Measurements from ENCODE around the gene TCF21. TPM values are rescaled to one million over a fixed set of nuclear protein-coding genes. Genes with fewer than 3 reads are reported as not detected.

The TCF21 gene
- total and polyA plus RNA-seq, 2 of the 13 experiments (the other 11 are each of a cell fraction or from before 2014, with no cell fraction given) = not detected

DNA sequence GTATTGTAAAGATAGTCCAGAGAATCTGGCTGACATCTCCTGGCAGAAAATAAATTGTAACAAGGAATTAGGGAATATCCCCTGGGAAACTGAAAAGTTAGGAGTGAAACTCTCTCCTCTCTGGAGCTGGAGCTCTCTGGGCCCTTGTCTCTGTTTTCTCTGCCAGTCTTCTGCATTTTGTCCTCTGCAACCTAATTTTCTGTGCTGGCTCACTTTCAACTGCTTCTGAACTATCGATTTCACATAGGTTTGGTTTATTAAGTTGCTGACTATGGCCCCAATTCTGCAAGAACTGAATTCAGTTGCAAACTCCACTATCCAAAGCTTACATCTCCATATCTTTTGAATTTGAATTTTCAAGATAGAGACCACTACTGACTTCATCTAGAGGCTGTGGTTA, 9.3 kb downstream of the TCF21 start:
- H3K27me3 ChIP-seq (ENCODE audit: control insufficient read depth in 1 of 2, insufficient read depth in 2 of 2, low read length in 2 of 2) = peaks cover 3 to 46% of the 10 kb centered on the region in 2 experiments
- H3K4me2 ChIP-seq (ENCODE audit: low read depth, low read length) = no peak overlapping the region
- WGBS (ENCODE audit: low lambda C conversion rate) = 0% methylated on average over 1 of the region's 1 CpG
- no TSS peak for BruUV-seq (replicated peaks)
- in situ Hi-C loops (cut with HindIII; ENCODE audit: extremely low pct_ligation_motif_present, low pct_unique_long_range_greater_than_20kb) = no loop called here
- H3K27ac ChIP-seq (ENCODE audit: extremely low read length, insufficient read depth, low read length) = no peak overlapping the region
- ChIA-PET CTCF (ENCODE audit: low intra/inter-chr PET ratio, low total read pairs) (no interaction called here), POLR2A (no interaction called here)
- H3K79me2 ChIP-seq (ENCODE audit: insufficient read depth, low read length) = no peaks in the 10 kb centered on the region
- FAIRE-seq (no peak), DNase-seq (ENCODE audit: low spot score) (no peak), ATAC-seq (no peak)
- no peaks in the 10 kb centered on the region for H3K36me3 ChIP-seq (replicated peaks in 1 of 2; ENCODE audit: control insufficient read depth in 1 of 2, insufficient read depth in 2 of 2, low read length in 2 of 2)
- peaks cover 11% of the 10 kb centered on the region for H3K4me1 ChIP-seq (ENCODE audit: insufficient read depth, low read length)
- H3K9me3 ChIP-seq (ENCODE audit: low read length) = no peaks in the 10 kb centered on the region
- no peaks in the 10 kb centered on the region for H4K20me1 ChIP-seq (ENCODE audit: insufficient read depth, low read length)
- no peak overlapping the region for H3K9ac ChIP-seq (ENCODE audit: insufficient read depth, low read depth, low read length)
- TF ChIP-seq ZNF7 (CRISPR knock-in tag; IDR thresholded peaks at IDR 0.05) (no peak), ZNF263 (CRISPR knock-in tag; IDR thresholded peaks at IDR 0.05) (no peak), ZNF577 (CRISPR knock-in tag; IDR thresholded peaks at IDR 0.05; ENCODE audit: borderline replicate concordance, low read depth) (no peak), ZNF761 (CRISPR knock-in tag; conservative IDR thresholded peaks at IDR 0.05) (no peak), SP1 (IDR thresholded peaks at IDR 0.05) (no peak), SP1 (CRISPR knock-in tag; IDR thresholded peaks at IDR 0.05) (no peak), ZSCAN21 (CRISPR knock-in tag; IDR thresholded peaks at IDR 0.05; ENCODE audit: borderline replicate concordance) (no peak)
- TF ChIP-seq, protein P1, sequence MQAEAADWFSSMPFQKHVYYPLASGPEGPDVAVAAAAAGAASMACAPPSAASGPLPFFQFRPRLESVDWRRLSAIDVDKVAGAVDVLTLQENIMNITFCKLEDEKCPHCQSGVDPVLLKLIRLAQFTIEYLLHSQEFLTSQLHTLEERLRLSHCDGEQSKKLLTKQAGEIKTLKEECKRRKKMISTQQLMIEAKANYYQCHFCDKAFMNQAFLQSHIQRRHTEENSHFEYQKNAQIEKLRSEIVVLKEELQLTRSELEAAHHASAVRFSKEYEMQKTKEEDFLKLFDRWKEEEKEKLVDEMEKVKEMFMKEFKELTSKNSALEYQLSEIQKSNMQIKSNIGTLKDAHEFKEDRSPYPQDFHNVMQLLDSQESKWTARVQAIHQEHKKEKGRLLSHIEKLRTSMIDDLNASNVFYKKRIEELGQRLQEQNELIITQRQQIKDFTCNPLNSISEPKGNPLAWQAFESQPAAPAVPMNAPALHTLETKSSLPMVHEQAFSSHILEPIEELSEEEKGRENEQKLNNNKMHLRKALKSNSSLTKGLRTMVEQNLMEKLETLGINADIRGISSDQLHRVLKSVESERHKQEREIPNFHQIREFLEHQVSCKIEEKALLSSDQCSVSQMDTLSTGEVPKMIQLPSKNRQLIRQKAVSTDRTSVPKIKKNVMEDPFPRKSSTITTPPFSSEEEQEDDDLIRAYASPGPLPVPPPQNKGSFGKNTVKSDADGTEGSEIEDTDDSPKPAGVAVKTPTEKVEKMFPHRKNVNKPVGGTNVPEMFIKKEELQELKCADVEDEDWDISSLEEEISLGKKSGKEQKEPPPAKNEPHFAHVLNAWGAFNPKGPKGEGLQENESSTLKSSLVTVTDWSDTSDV (CRISPR knock-in tag; IDR thresholded peaks at IDR 0.05) = no peak
- TF ChIP-seq, protein P2, sequence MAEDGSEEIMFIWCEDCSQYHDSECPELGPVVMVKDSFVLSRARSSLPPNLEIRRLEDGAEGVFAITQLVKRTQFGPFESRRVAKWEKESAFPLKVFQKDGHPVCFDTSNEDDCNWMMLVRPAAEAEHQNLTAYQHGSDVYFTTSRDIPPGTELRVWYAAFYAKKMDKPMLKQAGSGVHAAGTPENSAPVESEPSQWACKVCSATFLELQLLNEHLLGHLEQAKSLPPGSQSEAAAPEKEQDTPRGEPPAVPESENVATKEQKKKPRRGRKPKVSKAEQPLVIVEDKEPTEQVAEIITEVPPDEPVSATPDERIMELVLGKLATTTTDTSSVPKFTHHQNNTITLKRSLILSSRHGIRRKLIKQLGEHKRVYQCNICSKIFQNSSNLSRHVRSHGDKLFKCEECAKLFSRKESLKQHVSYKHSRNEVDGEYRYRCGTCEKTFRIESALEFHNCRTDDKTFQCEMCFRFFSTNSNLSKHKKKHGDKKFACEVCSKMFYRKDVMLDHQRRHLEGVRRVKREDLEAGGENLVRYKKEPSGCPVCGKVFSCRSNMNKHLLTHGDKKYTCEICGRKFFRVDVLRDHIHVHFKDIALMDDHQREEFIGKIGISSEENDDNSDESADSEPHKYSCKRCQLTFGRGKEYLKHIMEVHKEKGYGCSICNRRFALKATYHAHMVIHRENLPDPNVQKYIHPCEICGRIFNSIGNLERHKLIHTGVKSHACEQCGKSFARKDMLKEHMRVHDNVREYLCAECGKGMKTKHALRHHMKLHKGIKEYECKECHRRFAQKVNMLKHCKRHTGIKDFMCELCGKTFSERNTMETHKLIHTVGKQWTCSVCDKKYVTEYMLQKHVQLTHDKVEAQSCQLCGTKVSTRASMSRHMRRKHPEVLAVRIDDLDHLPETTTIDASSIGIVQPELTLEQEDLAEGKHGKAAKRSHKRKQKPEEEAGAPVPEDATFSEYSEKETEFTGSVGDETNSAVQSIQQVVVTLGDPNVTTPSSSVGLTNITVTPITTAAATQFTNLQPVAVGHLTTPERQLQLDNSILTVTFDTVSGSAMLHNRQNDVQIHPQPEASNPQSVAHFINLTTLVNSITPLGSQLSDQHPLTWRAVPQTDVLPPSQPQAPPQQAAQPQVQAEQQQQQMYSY (CRISPR knock-in tag; IDR thresholded peaks at IDR 0.05) = no peak
- intact Hi-C loops (cut with micrococcal nuclease; ENCODE audit: unreplicated experiment) = no loop called here
- no peak overlapping the region for H2AFZ ChIP-seq (ENCODE audit: low read length)
- no peak overlapping the region for H3K4me3 ChIP-seq (replicated peaks in 1 of 3; ENCODE audit: insufficient read depth in 1 of 3, low read depth in 2 of 3, low read length in 3 of 3)
